ENCODE measurements around the gene TUBB6. TPM values are rescaled to one million over a fixed set of nuclear protein-coding genes. Genes with fewer than 3 reads are reported as not detected.

TUBB6 gene
- total and polyA plus RNA-seq, 2 of the 13 experiments (the other 11 are each of a cell fraction or from before 2014, with no cell fraction given) = 9.9 to 28.6 TPM

GRCh38 chr18:12313530-12314245, 5.6 kb downstream of the TUBB6 start:
- no TSS peak for BruUV-seq (replicated peaks)
- Histone ChIP-seq H3K27ac (ENCODE audit: extremely low read length, insufficient read depth, low read length) (no peak overlapping the region), H3K4me3 (replicated peaks in 1 of 3; ENCODE audit: insufficient read depth in 1 of 3, low read depth in 2 of 3, low read length in 3 of 3) (no peak overlapping the region), H3K9me3 (ENCODE audit: low read length) (no peaks in the 10 kb centered on the region), H3K4me1 (ENCODE audit: insufficient read depth, low read length) (peaks cover 10% of the 10 kb centered on the region), H4K20me1 (ENCODE audit: insufficient read depth, low read length) (no peaks in the 10 kb centered on the region), H3K4me2 (ENCODE audit: low read depth, low read length) (no peak overlapping the region), H3K79me2 (ENCODE audit: insufficient read depth, low read length) (no peaks in the 10 kb centered on the region), H3K27me3 (ENCODE audit: control insufficient read depth in 1 of 2, insufficient read depth in 2 of 2, low read length in 2 of 2) (peaks cover 0 to 2% of the 10 kb centered on the region in 2 experiments; a peak in 1 of 5 replicates), H2AFZ (ENCODE audit: low read length) (no peak overlapping the region), H3K36me3 (replicated peaks in 1 of 2; ENCODE audit: control insufficient read depth in 1 of 2, insufficient read depth in 2 of 2, low read length in 2 of 2) (0 out of 5 replicates have a peak, but pooled peaks cover 0 to 5% of the 10 kb centered on the region in 2 experiments), H3K9ac (ENCODE audit: insufficient read depth, low read depth, low read length) (no peak overlapping the region)
- POLR2A ChIA-PET = interaction anchor here (1.5 kb wide), 1 partner anchor 63 kb away, joined by 6 read pairs; the partner anchor contains the start of gene AFG3L2
- in situ Hi-C loops (cut with HindIII; ENCODE audit: extremely low pct_ligation_motif_present, low pct_unique_long_range_greater_than_20kb) (no loop called here), intact Hi-C loops (cut with micrococcal nuclease; ENCODE audit: unreplicated experiment) (no loop called here)
- DNase-seq (ENCODE audit: low spot score) = no peak
- 92% methylated on average over 5 of the region's 5 CpGs for WGBS (ENCODE audit: low lambda C conversion rate)
- CTCF ChIA-PET (ENCODE audit: low intra/inter-chr PET ratio, low total read pairs) = no interaction called here
- no peak for ATAC-seq
- FAIRE-seq = no peak
- no peak for TF ChIP-seq CBX2 (IDR thresholded peaks at IDR 0.05; ENCODE audit: low read depth, low read length)
- no peak for TF ChIP-seq CBX2 (CRISPR knock-in tag; IDR thresholded peaks at IDR 0.05; ENCODE audit: low read depth)
- TF ChIP-seq CENPT (CRISPR knock-in tag; IDR thresholded peaks at IDR 0.05; ENCODE audit: low read depth) = no peak
- no peak for TF ChIP-seq ZSCAN25 (CRISPR knock-in tag; IDR thresholded peaks at IDR 0.05)
- TF ChIP-seq ZNF318 (CRISPR knock-in tag; IDR thresholded peaks at IDR 0.05) = no peak
- no peak for TF ChIP-seq ZBTB20 (CRISPR knock-in tag; IDR thresholded peaks at IDR 0.05; ENCODE audit: borderline replicate concordance, low read depth)
- TF ChIP-seq ZNF382 (CRISPR knock-in tag; IDR thresholded peaks at IDR 0.05; ENCODE audit: borderline replicate concordance) = no peak
- no peak for TF ChIP-seq MED1 (CRISPR knock-in tag; IDR thresholded peaks at IDR 0.05)
- TF ChIP-seq ZSCAN21 (CRISPR knock-in tag; IDR thresholded peaks at IDR 0.05; ENCODE audit: borderline replicate concordance) = no peak
- no peak for TF ChIP-seq SETDB1 (CRISPR knock-in tag; IDR thresholded peaks at IDR 0.05; ENCODE audit: borderline replicate concordance)
- no peak for TF ChIP-seq ZNF691 (CRISPR knock-in tag; IDR thresholded peaks at IDR 0.05; ENCODE audit: borderline replicate concordance, low read depth)

All from HepG2 (cell line).